HepG2 (cell line): Measurements from ENCODE around the gene HBA2. TPM values are rescaled to one million over a fixed set of nuclear protein-coding genes. Genes with fewer than 3 reads are reported as not detected.
A peak's percentile ranks its signal among the peaks of the same experiment; 100 is the strongest.

ENCODE experiments used
- AKNA ChIP-seq: sonication (generic); formaldehyde crosslinking; IDR thresholded peaks from 2 replicates; pipeline ENCODE4 v1.4.0; 2020; ENCODE audit warnings: missing genetic modification reagents, borderline replicate concordance
- ARNTL ChIP-seq: sonication (generic); formaldehyde crosslinking; IDR thresholded peaks from 2 replicates; pipeline ENCODE4 v1.4.0; 2020; ENCODE audit warnings: mild to moderate bottlenecking, missing genetic modification reagents
- CREM ChIP-seq, 2 experiments: sonication (generic) in 1 of 2; formaldehyde crosslinking in 1 of 2; IDR thresholded peaks; 2 replicates each; pipeline versions ENCODE4 v1.4.0 to v1.6.1; 2016 to 2020; ENCODE audit warnings: antibody characterized with exemption in 1 of 2, mild to moderate bottlenecking in 1 of 2, missing genetic modification reagents in 1 of 2
- ESRRA ChIP-seq: sonication (generic); formaldehyde crosslinking; IDR thresholded peaks from 2 replicates; pipeline ENCODE4 v1.5.1; 2020; ENCODE audit warnings: mild to moderate bottlenecking, low read depth, missing genetic modification reagents
- FOXA3 ChIP-seq: IDR thresholded peaks from 2 replicates; pipeline ENCODE4 v1.6.1; 2016; ENCODE audit warnings: missing genetic modification reagents, missing compliant biosample characterization
- GABPA ChIP-seq, 2 experiments: IDR thresholded peaks; 2 replicates each; pipeline ENCODE4 v1.6.1; 2011 to 2016; ENCODE audit warnings: low read depth in 2 of 2, low read length in 1 of 2, missing biosample characterization in 1 of 2, missing genetic modification characterization in 1 of 2
- HMG20A ChIP-seq: IDR thresholded peaks from 2 replicates; pipeline ENCODE4 v1.6.1; 2016; ENCODE audit warnings: borderline replicate concordance
- IRF2 ChIP-seq: IDR thresholded peaks from 2 replicates; pipeline ENCODE4 v1.6.1; 2018; ENCODE audit warnings: missing genetic modification reagents, missing compliant biosample characterization
- LCORL ChIP-seq, 2 experiments: fragments of 450-650 bp in 1 of 2; sonication (generic) in 1 of 2; formaldehyde crosslinking in 1 of 2; IDR thresholded peaks; 2 replicates each; pipeline versions ENCODE4 v1.5.0 to v1.6.1; 2017 to 2020; ENCODE audit warnings: antibody characterized with exemption in 1 of 2, missing genetic modification reagents in 1 of 2
- NAIF1 ChIP-seq: sonication (generic); formaldehyde crosslinking; IDR thresholded peaks from 2 replicates; pipeline ENCODE4 v1.5.0; 2020; ENCODE audit warnings: mild to moderate bottlenecking, missing genetic modification reagents, borderline replicate concordance
- PAXIP1 ChIP-seq: sonication (generic); formaldehyde crosslinking; conservative IDR thresholded peaks from 2 replicates; pipeline ENCODE4 v1.4.0; 2020; ENCODE audit warnings: mild to moderate bottlenecking, missing genetic modification reagents, moderate library complexity
- TARDBP ChIP-seq: sonication (generic); formaldehyde crosslinking; IDR thresholded peaks from 2 replicates; pipeline ENCODE4 v1.8.0; 2022; ENCODE audit warnings: mild to moderate bottlenecking, missing genetic modification reagents
- TGIF2 ChIP-seq: IDR thresholded peaks from 2 replicates; pipeline ENCODE4 v1.6.1; 2016; ENCODE audit warnings: control low read depth, missing compliant biosample characterization
- ZMYM4 ChIP-seq: sonication (generic); formaldehyde crosslinking; IDR thresholded peaks from 2 replicates; pipeline ENCODE4 v1.8.1; 2023; ENCODE audit warnings: mild to moderate bottlenecking, missing genetic modification reagents
- ZNF282 ChIP-seq: fragments of 450-650 bp; IDR thresholded peaks from 2 replicates; pipeline ENCODE4 v1.6.1; 2018; ENCODE audit not compliant: partially characterized antibody
- ZNF460 ChIP-seq: sonication (generic); formaldehyde crosslinking; IDR thresholded peaks from 2 replicates; pipeline ENCODE4 v1.5.1; 2020; ENCODE audit warnings: missing genetic modification reagents, mild to moderate bottlenecking, borderline replicate concordance
- ZNF577 ChIP-seq: sonication (generic); formaldehyde crosslinking; IDR thresholded peaks from 2 replicates; pipeline ENCODE4 v1.4.0; 2020; ENCODE audit warnings: mild to moderate bottlenecking, low read depth, missing genetic modification reagents, borderline replicate concordance
- polyA plus RNA-seq, 8 experiments: library from polyadenylated mRNA; depleted of rRNA in 3 of 8; stranded (reverse) in 7 of 8; unstranded in 1 of 8; fragments of >200 nt; fragmentation: Illumina TruSeq in 4 of 8; extraction: Trizol in 4 of 8; gene quantifications; 2 replicates each; pipeline versions ENCODE4 v1.2.1 to v1.2.3, GENCODE V29; 2011 to 2016; ENCODE audit warnings: low read depth in 4 of 8, missing spikeins in 1 of 8, mixed read lengths in 1 of 8; ENCODE audit not compliant: insufficient read depth in 1 of 8
- total RNA-seq, 5 experiments: library from RNA; depleted of rRNA; stranded (reverse); fragments of >200 nt; fragmentation: Illumina TruSeq; extraction: Trizol; gene quantifications; 2 replicates each; pipeline ENCODE4 v1.2.3, GENCODE V29; 2016; ENCODE audit warnings: low read depth in 1 of 5

Gene HBA2
- total and polyA plus RNA-seq, 2 of the 13 experiments (the other 11 are each of a cell fraction or from before 2014, with no cell fraction given), result not detected

GRCh38 chr16:180681-181564 lies 8.2 kb downstream of the HBA2 start (continued):
- TF ChIP-seq PAXIP1 (peak; percentile 61), LCORL (IDR thresholded peaks at IDR 0.05) (no peak), LCORL (CRISPR knock-in tag; IDR thresholded peaks at IDR 0.05) (peak; percentile 93), NAIF1 (CRISPR knock-in tag) (peak; percentile 97; the same call in 1 of the 2 replicates), FOXA3 (CRISPR knock-in tag) (peak; percentile 78), ZNF282 (no peak), ESRRA (CRISPR knock-in tag) (peak; percentile 88), TARDBP (CRISPR knock-in tag) (peak; percentile 97), ZNF577 (CRISPR knock-in tag) (no peak; the same call in 1 of the 2 replicates), ZMYM4 (CRISPR knock-in tag) (peak; percentile 87), ZNF460 (CRISPR knock-in tag) (no peak; the same call in 1 of the 2 replicates), GABPA (IDR thresholded peaks at IDR 0.05; ENCODE audit: low read depth, low read length) (no peak), GABPA (CRISPR knock-in tag; IDR thresholded peaks at IDR 0.05; ENCODE audit: low read depth) (no peak), CREM (IDR thresholded peaks at IDR 0.05) (no peak), CREM (CRISPR knock-in tag; IDR thresholded peaks at IDR 0.05) (no peak), ARNTL (CRISPR knock-in tag) (peak; percentile 93), TGIF2 (CRISPR knock-in tag) (0 out of 2 replicates have a peak, but pooled peaks have one; percentile 61), AKNA (CRISPR knock-in tag) (0 out of 2 replicates have a peak, but pooled peaks have one; percentile 78), IRF2 (peak; percentile 69; the same call in 1 of the 2 replicates), HMG20A (CRISPR knock-in tag) (0 out of 2 replicates have a peak, but pooled peaks have one; percentile 14)
